Muscle of leg (tissue), 11 donors: Measurements from ENCODE around the gene ARHGEF10L. TPM values are rescaled to one million over a fixed set of nuclear protein-coding genes. Genes with fewer than 3 reads are reported as not detected.

ENCODE experiments used
- DNase-seq: peaks from one replicate; pipeline ENCODE4 v3.0.0; 2013
- H3K27ac ChIP-seq: one replicate; pipeline ENCODE4 v1.5.1; 2013; ENCODE audit warnings: mild to moderate bottlenecking, low read length, control low read depth
- H3K27me3 ChIP-seq: one replicate; pipeline ENCODE4 v1.6.1; 2013; ENCODE audit warnings: low read length; ENCODE audit not compliant: control insufficient read depth, insufficient read depth
- H3K36me3 ChIP-seq: one replicate; pipeline ENCODE4 v1.6.1; 2013; ENCODE audit warnings: low read length; ENCODE audit not compliant: control insufficient read depth, insufficient read depth
- H3K4me1 ChIP-seq: one replicate; pipeline ENCODE4 v1.6.1; 2013; ENCODE audit warnings: low read length; ENCODE audit not compliant: control insufficient read depth, insufficient read depth
- H3K4me3 ChIP-seq: one replicate; pipeline ENCODE4 v1.5.1; 2013; ENCODE audit warnings: low read length, control low read depth
- H3K9me3 ChIP-seq: replicated peaks from 2 replicates; pipeline ENCODE4 v1.6.1; 2013; ENCODE audit warnings: low read depth, low read length; ENCODE audit not compliant: control insufficient read depth
- WGBS: methylation state at CpG from one replicate; pipeline ENCODE4 v1.1.5; 2013; ENCODE audit warnings: missing lambda C conversion rate; ENCODE audit not compliant: insufficient coverage; 5-methylcytosine and 5-hydroxymethylcytosine counted together
- polyA plus RNA-seq, 8 donors: library from polyadenylated mRNA; unstranded; fragments of 120-200 nt; gene quantifications; one replicate each; pipeline versions ENCODE4 v1.2.1 to v1.2.3, GENCODE V29; 2013; ENCODE audit warnings: inconsistent platforms in 1 of 8, low replicate concordance in 1 of 8; ENCODE audit not compliant: insufficient read length in 8 of 8, insufficient read depth in 1 of 8
- total RNA-seq: library from RNA; stranded (reverse); fragments of 120-200 nt; gene quantifications from one replicate; pipeline ENCODE4 v1.2.4, GENCODE V29; 2013

ARHGEF10L gene
- total and polyA plus RNA-seq, 9 donors, result 14.1 to 24.5 (median 22.4) TPM

GRCh38 chr1:17533201-17533600, 6.3 kb upstream of the ARHGEF10L start:
- no peak for DNase-seq
- WGBS, result 82% methylated on average over 4 of the region's 4 CpGs
- Histone ChIP-seq H3K4me3 (no peak overlapping the region), H3K27ac (no peak overlapping the region), H3K36me3 (no peaks in the 10 kb centered on the region), H3K27me3 (no peaks in the 10 kb centered on the region), H3K9me3 (no peaks in the 10 kb centered on the region), H3K4me1 (peaks cover 23% of the 10 kb centered on the region)

GRCh38 chr1:17535300-17535936, 4.1 kb upstream of the ARHGEF10L start:
- Histone ChIP-seq H3K9me3 (no peaks in the 10 kb centered on the region), H3K36me3 (no peaks in the 10 kb centered on the region), H3K4me1 (peaks cover 38% of the 10 kb centered on the region), H3K27ac (no peak overlapping the region), H3K27me3 (peaks cover 10% of the 10 kb centered on the region), H3K4me3 (no peak overlapping the region)
- WGBS, result 85% methylated on average over 4 of the region's 8 CpGs
- DNase-seq, result no peak

GRCh38 chr1:17538010-17538409, 1.5 kb upstream of the ARHGEF10L start:
- Histone ChIP-seq H3K4me3 (no peak overlapping the region), H3K4me1 (peaks cover 29% of the 10 kb centered on the region), H3K27me3 (peaks cover 14% of the 10 kb centered on the region), H3K36me3 (no peaks in the 10 kb centered on the region), H3K27ac (peak overlapping the region; percentile 69), H3K9me3 (no peaks in the 10 kb centered on the region)
- WGBS, result 30% methylated on average over 2 of the region's 7 CpGs
- DNase-seq, result peak; percentile 47

GRCh38 chr1:17538428-17539117, 925 bp upstream of the ARHGEF10L start:
- Histone ChIP-seq H3K27me3 (peaks cover 14% of the 10 kb centered on the region), H3K9me3 (no peaks in the 10 kb centered on the region), H3K4me3 (no peak overlapping the region), H3K4me1 (peaks cover 29% of the 10 kb centered on the region), H3K27ac (peak overlapping the region; percentile 69), H3K36me3 (no peaks in the 10 kb centered on the region)
- DNase-seq, result peak; percentile 74
- WGBS, result 11% methylated on average over 6 of the region's 13 CpGs

GRCh38 chr1:17539118-17539476, 401 bp upstream of the ARHGEF10L start:
- H3K27me3 ChIP-seq, result peaks cover 14% of the 10 kb centered on the region
- peak overlapping the region; percentile 30 for H3K4me3 ChIP-seq
- WGBS, result 12% methylated on average over 20 of the region's 20 CpGs
- peak overlapping the region; percentile 29 for H3K27ac ChIP-seq
- H3K36me3 ChIP-seq, result no peaks in the 10 kb centered on the region
- DNase-seq, result peak; percentile 37
- H3K4me1 ChIP-seq, result peaks cover 29% of the 10 kb centered on the region
- no peaks in the 10 kb centered on the region for H3K9me3 ChIP-seq

- no peaks in the 10 kb centered on the region for H3K36me3 ChIP-seq
- 4% methylated on average over 9 of the region's 26 CpGs for WGBS
- no peaks in the 10 kb centered on the region for H3K9me3 ChIP-seq
- peaks cover 14% of the 10 kb centered on the region for H3K27me3 ChIP-seq
- peaks cover 33% of the 10 kb centered on the region for H3K4me1 ChIP-seq
- peak overlapping the region; percentile 93 for H3K27ac ChIP-seq
- peak overlapping the region; percentile 84 for H3K4me3 ChIP-seq
- DNase-seq, result peak; percentile 95
These were observed 930 bp downstream of the ARHGEF10L start for GRCh38 chr1:17540255-17541001.

- WGBS, result 84% methylated on average over 5 of the region's 7 CpGs
- H3K27ac ChIP-seq, result no peak overlapping the region
- H3K36me3 ChIP-seq, result no peaks in the 10 kb centered on the region
- H3K27me3 ChIP-seq, result peaks cover 14% of the 10 kb centered on the region
- no peak for DNase-seq
- peaks cover 35% of the 10 kb centered on the region for H3K4me1 ChIP-seq
- no peaks in the 10 kb centered on the region for H3K9me3 ChIP-seq
- no peak overlapping the region for H3K4me3 ChIP-seq
These were observed 3.1 kb downstream of the ARHGEF10L start for GRCh38 chr1:17542645-17543044.

- H3K36me3 ChIP-seq, result no peaks in the 10 kb centered on the region
- DNase-seq, result peak; percentile 29
- no CpG with 5 or more reads among the region's 6 CpGs for WGBS
- H3K9me3 ChIP-seq, result no peaks in the 10 kb centered on the region
- no peak overlapping the region for H3K27ac ChIP-seq
- H3K4me3 ChIP-seq, result no peak overlapping the region
- H3K4me1 ChIP-seq, result peaks cover 20% of the 10 kb centered on the region
- H3K27me3 ChIP-seq, result peaks cover 5% of the 10 kb centered on the region
These were observed 5.4 kb downstream of the ARHGEF10L start for GRCh38 chr1:17544776-17545350.

- Histone ChIP-seq H3K27ac (no peak overlapping the region), H3K27me3 (peaks cover 4% of the 10 kb centered on the region), H3K4me3 (no peak overlapping the region), H3K9me3 (no peaks in the 10 kb centered on the region), H3K4me1 (peaks cover 17% of the 10 kb centered on the region), H3K36me3 (no peaks in the 10 kb centered on the region)
- WGBS, result 50% methylated on average over 2 of the region's 2 CpGs
- DNase-seq, result no peak
These were observed 5.9 kb downstream of the ARHGEF10L start for GRCh38 chr1:17545356-17545755.
